ENCODE results near the gene AXL. TPM values are rescaled to one million over a fixed set of nuclear protein-coding genes. Genes with fewer than 3 reads are reported as not detected.

Gene AXL
- total and polyA plus RNA-seq, 4 donors = 8.2 to 53.0 (median 31.0) TPM

DNA sequence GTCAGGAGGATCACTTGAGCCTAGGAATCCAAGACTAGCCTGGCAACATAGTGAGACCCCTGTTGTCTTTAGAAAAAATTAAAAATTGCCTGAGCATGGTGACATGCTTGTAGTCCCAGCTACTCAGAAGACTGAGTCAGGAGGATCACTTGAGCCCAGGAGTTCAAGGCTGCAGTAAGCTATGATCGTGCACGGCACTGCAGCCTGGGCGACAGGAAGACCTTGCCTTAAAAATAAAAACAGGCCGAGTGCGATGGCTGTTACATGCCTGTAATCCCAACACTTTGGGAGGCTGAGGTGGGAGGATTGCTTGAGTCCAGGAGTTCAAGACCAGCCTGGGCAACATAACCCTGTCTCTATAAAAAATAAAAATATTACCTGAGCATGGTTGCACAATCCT, 50.5 kb downstream of the AXL start:
- H3K4me3 ChIP-seq = no peak overlapping the region
- no peak overlapping the region for H3K27ac ChIP-seq (ENCODE audit: low read depth in 1 of 2, low read length in 1 of 2)
- TF ChIP-seq, protein P1, sequence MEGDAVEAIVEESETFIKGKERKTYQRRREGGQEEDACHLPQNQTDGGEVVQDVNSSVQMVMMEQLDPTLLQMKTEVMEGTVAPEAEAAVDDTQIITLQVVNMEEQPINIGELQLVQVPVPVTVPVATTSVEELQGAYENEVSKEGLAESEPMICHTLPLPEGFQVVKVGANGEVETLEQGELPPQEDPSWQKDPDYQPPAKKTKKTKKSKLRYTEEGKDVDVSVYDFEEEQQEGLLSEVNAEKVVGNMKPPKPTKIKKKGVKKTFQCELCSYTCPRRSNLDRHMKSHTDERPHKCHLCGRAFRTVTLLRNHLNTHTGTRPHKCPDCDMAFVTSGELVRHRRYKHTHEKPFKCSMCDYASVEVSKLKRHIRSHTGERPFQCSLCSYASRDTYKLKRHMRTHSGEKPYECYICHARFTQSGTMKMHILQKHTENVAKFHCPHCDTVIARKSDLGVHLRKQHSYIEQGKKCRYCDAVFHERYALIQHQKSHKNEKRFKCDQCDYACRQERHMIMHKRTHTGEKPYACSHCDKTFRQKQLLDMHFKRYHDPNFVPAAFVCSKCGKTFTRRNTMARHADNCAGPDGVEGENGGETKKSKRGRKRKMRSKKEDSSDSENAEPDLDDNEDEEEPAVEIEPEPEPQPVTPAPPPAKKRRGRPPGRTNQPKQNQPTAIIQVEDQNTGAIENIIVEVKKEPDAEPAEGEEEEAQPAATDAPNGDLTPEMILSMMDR (IDR thresholded peaks at IDR 0.05; ENCODE audit: control extremely low read depth, extremely low read depth) = no peak
- H3K4me1 ChIP-seq (ENCODE audit: control insufficient read depth in 5 of 5, insufficient read depth in 5 of 5, low read length in 5 of 5) = peaks cover 4 to 17% (median 8%) of the 10 kb centered on the region in 5 donors
- WGBS, 2 donors = 96 to 97% methylated on average over 5 of the region's 5 CpGs
- DNase-seq = no peak
- no peak overlapping the region for H3K9ac ChIP-seq (ENCODE audit: insufficient read depth in 1 of 2, low read length in 2 of 2)
- ATAC-seq (ENCODE audit: insufficient read depth, low FRiP score) = no peak
- H3K36me3 ChIP-seq (ENCODE audit: control insufficient read depth in 4 of 4, insufficient read depth in 4 of 4, low read length in 4 of 4) = peaks cover 51 to 62% (median 55%) of the 10 kb centered on the region in 4 donors
- H3K27me3 ChIP-seq (ENCODE audit: control insufficient read depth in 3 of 3, insufficient read depth in 3 of 3, low read length in 2 of 3) = no peaks in the 10 kb centered on the region
- no peaks in the 10 kb centered on the region for H3K9me3 ChIP-seq (ENCODE audit: control insufficient read depth in 4 of 4, insufficient read depth in 3 of 4, low read length in 3 of 4)

DNA sequence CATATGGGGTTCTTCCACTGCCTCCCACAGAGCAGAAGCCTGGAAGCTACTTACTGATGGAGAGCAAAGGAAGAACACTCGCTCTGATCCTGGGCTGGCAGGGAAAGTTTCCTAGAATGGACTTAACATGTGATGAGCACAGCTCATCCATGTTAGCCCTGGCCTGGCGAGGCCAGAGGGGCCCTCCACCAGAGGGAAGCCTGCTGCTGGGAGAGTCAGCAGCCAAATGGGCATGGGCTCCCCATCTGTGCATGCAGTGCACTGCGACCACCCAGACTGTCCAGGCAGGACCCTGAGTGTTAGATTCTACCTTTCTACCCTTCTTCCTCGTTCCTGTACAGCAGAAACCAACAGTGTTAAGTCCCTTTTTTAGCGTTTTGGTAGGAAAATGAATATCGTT, 54.1 kb downstream of the AXL start:
- H3K9me3 ChIP-seq (ENCODE audit: control insufficient read depth in 4 of 4, insufficient read depth in 3 of 4, low read length in 3 of 4) = no peaks in the 10 kb centered on the region
- H3K27me3 ChIP-seq (ENCODE audit: control insufficient read depth in 3 of 3, insufficient read depth in 3 of 3, low read length in 2 of 3) = no peaks in the 10 kb centered on the region
- no peak overlapping the region for H3K4me3 ChIP-seq
- H3K4me1 ChIP-seq (ENCODE audit: control insufficient read depth in 5 of 5, insufficient read depth in 5 of 5, low read length in 5 of 5) = no peaks in the 10 kb centered on the region
- H3K27ac ChIP-seq (ENCODE audit: low read depth in 1 of 2, low read length in 1 of 2) = no peak overlapping the region
- peaks cover 65 to 81% (median 75%) of the 10 kb centered on the region in 4 donors for H3K36me3 ChIP-seq (ENCODE audit: control insufficient read depth in 4 of 4, insufficient read depth in 4 of 4, low read length in 4 of 4)
- TF ChIP-seq, protein P1 (IDR thresholded peaks at IDR 0.05; ENCODE audit: control extremely low read depth, extremely low read depth) = no peak
- ATAC-seq (ENCODE audit: insufficient read depth, low FRiP score) = no peak
- no peak overlapping the region for H3K9ac ChIP-seq (ENCODE audit: insufficient read depth in 1 of 2, low read length in 2 of 2)
- 91 to 94% methylated on average over 6 of the region's 6 CpGs for WGBS, 2 donors
- DNase-seq = no peak

DNA sequence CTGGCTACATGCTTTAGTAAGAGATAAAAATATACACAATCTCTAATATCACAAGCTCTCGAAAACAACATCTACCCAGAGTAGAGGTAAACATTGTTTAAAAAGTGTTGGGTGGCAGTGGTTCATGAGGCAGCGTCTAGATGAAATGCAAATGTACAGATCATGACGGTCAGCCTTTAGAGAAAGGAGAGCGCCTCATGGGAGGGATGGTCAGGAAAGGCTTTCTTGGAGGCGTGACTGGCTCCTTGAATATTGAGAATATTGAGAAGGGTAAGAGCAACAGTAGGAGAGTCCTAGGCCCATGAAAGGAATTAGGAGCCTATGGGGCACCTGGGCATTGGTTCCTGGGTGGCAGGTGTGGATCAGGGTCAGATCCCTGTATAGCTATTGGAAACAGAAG, 55.8 kb downstream of the AXL start:
- no peaks in the 10 kb centered on the region for H3K4me1 ChIP-seq (ENCODE audit: control insufficient read depth in 5 of 5, insufficient read depth in 5 of 5, low read length in 5 of 5)
- ATAC-seq (ENCODE audit: insufficient read depth, low FRiP score) (no peak), DNase-seq (no peak)
- no peaks in the 10 kb centered on the region for H3K27me3 ChIP-seq (ENCODE audit: control insufficient read depth in 3 of 3, insufficient read depth in 3 of 3, low read length in 2 of 3)
- no peak overlapping the region for H3K4me3 ChIP-seq
- peaks cover 73 to 78% (median 75%) of the 10 kb centered on the region in 4 donors for H3K36me3 ChIP-seq (ENCODE audit: control insufficient read depth in 4 of 4, insufficient read depth in 4 of 4, low read length in 4 of 4)
- no peak overlapping the region for H3K27ac ChIP-seq (ENCODE audit: low read depth in 1 of 2, low read length in 1 of 2)
- TF ChIP-seq, protein P1 (IDR thresholded peaks at IDR 0.05; ENCODE audit: control extremely low read depth, extremely low read depth) = no peak
- 95 to 99% methylated on average over 5 of the region's 5 CpGs for WGBS, 2 donors
- H3K9me3 ChIP-seq (ENCODE audit: control insufficient read depth in 4 of 4, insufficient read depth in 3 of 4, low read length in 3 of 4) = no peaks in the 10 kb centered on the region
- no peak overlapping the region for H3K9ac ChIP-seq (ENCODE audit: insufficient read depth in 1 of 2, low read length in 2 of 2)

DNA sequence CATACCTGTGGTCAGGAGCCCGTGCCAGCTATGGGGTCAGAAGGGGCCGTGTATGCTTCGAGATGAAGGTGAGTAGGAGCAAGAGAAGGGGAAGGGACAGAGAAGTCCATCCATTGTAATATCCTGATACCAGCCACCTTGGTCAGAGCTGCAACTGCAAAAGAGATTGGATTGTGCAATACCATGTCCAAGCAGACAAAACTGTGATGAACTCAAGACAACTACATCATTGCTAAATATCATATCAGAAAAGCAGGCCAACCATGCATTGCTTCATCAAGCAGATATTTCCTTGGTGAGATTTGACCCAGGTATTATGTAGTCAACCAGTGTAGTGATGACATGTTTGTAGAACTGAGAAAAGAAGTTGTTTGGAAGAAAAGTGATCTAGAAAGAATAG, 57.2 kb downstream of the AXL start:
- TF ChIP-seq, protein P1 (IDR thresholded peaks at IDR 0.05; ENCODE audit: control extremely low read depth, extremely low read depth) = no peak
- ATAC-seq (ENCODE audit: insufficient read depth, low FRiP score) = no peak
- H3K36me3 ChIP-seq (ENCODE audit: control insufficient read depth in 4 of 4, insufficient read depth in 4 of 4, low read length in 4 of 4) = peaks cover 72 to 82% (median 80%) of the 10 kb centered on the region in 4 donors
- no peaks in the 10 kb centered on the region for H3K27me3 ChIP-seq (ENCODE audit: control insufficient read depth in 3 of 3, insufficient read depth in 3 of 3, low read length in 2 of 3)
- no peak overlapping the region for H3K9ac ChIP-seq (ENCODE audit: insufficient read depth in 1 of 2, low read length in 2 of 2)
- 47 to 66% methylated on average over 3 of the region's 3 CpGs for WGBS, 2 donors
- no peak overlapping the region for H3K4me3 ChIP-seq
- H3K27ac ChIP-seq (ENCODE audit: low read depth in 1 of 2, low read length in 1 of 2) = no peak overlapping the region
- no peaks in the 10 kb centered on the region for H3K9me3 ChIP-seq (ENCODE audit: control insufficient read depth in 4 of 4, insufficient read depth in 3 of 4, low read length in 3 of 4)
- no peak for DNase-seq
- no peaks in the 10 kb centered on the region for H3K4me1 ChIP-seq (ENCODE audit: control insufficient read depth in 5 of 5, insufficient read depth in 5 of 5, low read length in 5 of 5)
